Pancreas (tissue), 10 donors: Measurements from ENCODE around the gene ARHGAP20. TPM values are rescaled to one million over a fixed set of nuclear protein-coding genes. Genes with fewer than 3 reads are reported as not detected.

ENCODE experiments used
- ATAC-seq, 4 donors: fragments of 200-7000 bp; cut with Tn5 transposase; one replicate each; pipeline versions ENCODE4 v1.8.0 to v1.9.1; 2020; ENCODE audit warnings: mild to moderate bottlenecking in 4 of 4, moderate library complexity in 4 of 4
- DNase-seq, 6 donors: peaks; one replicate each; pipeline ENCODE4 v3.0.0-alpha.2; 2020
- FAIRE-seq: peaks from 2 replicates; lab custom pipeline; 2012; peaks lifted over from hg19 to GRCh38; lab: Jason Lieb, UNC
- H3K27ac ChIP-seq, 4 donors: fragments of 200-600 bp; sonication (generic); 1 replicate in 3 of 4; 2 replicates in 1 of 4; pipeline versions ENCODE4 v1.5.0 to v1.8.0; 2020
- H3K27me3 ChIP-seq, 4 donors: fragments of 200-600 bp; one replicate each; pipeline ENCODE4 v1.8.0; 2021
- H3K36me3 ChIP-seq, 3 donors: fragments of 200-600 bp; sonication (generic) in 1 of 3; one replicate each; pipeline versions ENCODE4 v1.5.0 to v1.8.0; 2020 to 2021
- H3K4me1 ChIP-seq, 3 donors: fragments of 200-600 bp; one replicate each; pipeline ENCODE4 v1.8.0; 2021
- H3K4me3 ChIP-seq, 4 donors: fragments of 200-600 bp; sonication (generic) in 2 of 4; one replicate each; pipeline versions ENCODE4 v1.5.0 to v1.8.0; 2020 to 2021
- H3K9me3 ChIP-seq, 4 donors: fragments of 200-600 bp; one replicate each; pipeline ENCODE4 v1.8.0; 2021
- CTCF ChIP-seq, 4 donors: fragments of 200-600 bp; sonication (generic) in 3 of 4; IDR thresholded peaks; one replicate each; pipeline versions ENCODE4 v1.5.0 to v1.8.0; 2021; ENCODE audit warnings: antibody characterized with exemption in 4 of 4
- WGBS, 2 donors: extraction: QIAGEN DNeasy Blood & Tissue Kit; methylation state at CpG; one replicate each; pipeline ENCODE4 v1.1.7; 2013; 5-methylcytosine and 5-hydroxymethylcytosine counted together
- intact Hi-C, 3 donors: fragments of 100-400 bp; cut with DNase I; formaldehyde crosslinking; loops; one replicate each; pipeline versions ENCODE4 v1.11.1 to v1.14.2; 2022
- polyA plus RNA-seq, 2 donors: library from polyadenylated mRNA; stranded (reverse); fragments of 200-250 nt; gene quantifications; one replicate each; pipeline ENCODE4 v1.2.3, GENCODE V29; 2013
- total RNA-seq, 6 donors: library from RNA; stranded (reverse); fragmentation: NEBNext Ultra II Directional in 4 of 6; extraction: Animal tissue kit (Norgen Biotek cat#: 25700) in 4 of 6; gene quantifications; one replicate each; pipeline versions ENCODE4 v1.2.1 to v1.2.4, GENCODE V29; 2021 to 2023
- donor health status: healthy with polysubstance abuse.
- donor health status: DM: no; HTN: no; CAD: no; lungs with moderate emphysema.
- donor health status: DM: no; HTN: no; CAD: no.
- donor health status: control.
- donor health status: control.
- donor health status: Bipolar disorder and iron deficiency.
- donor health status: DM: yes; HTN: yes; CAD: no.
- donor health status: DM: no; HTN: no; CAD: no.
- donor health status: DM: no; HTN: no; CAD: no.
- donor health status: DM: yes; HTN: yes; CAD: no.

Gene ARHGAP20
- total RNA-seq (under 1 TPM; 0.06 to 0.61 (median 0.29) TPM), polyA plus RNA-seq (under 1 TPM; 0.05 to 0.23 TPM)

GRCh38 chr11:110711776-110712658 lies at the start of gene ARHGAP20:
Gene ARHGAP20, minus strand, starts transcription at chr11:110712437. Its CDS starts 206 bp downstream, at chr11:110712231.
- Histone ChIP-seq H3K4me1 (peaks cover 0 to 12% (median 5%) of the 10 kb centered on the region in 3 donors), H3K4me3 (peak within 1 kb of the TSS; percentile 20 to 58 (median 46)), H3K27ac (no peak within 1 kb of the TSS), H3K9me3 (no peaks in the 10 kb centered on the region), H3K27me3 (peaks cover 0 to 19% (median 6%) of the 10 kb centered on the region in 4 donors), H3K36me3 (no peaks in the 10 kb centered on the region)
- FAIRE-seq (no peak), ATAC-seq (peak; percentile 87 to 93 (median 91)), DNase-seq (peak; percentile 26 to 82 (median 54))
- WGBS, 2 donors: 1% methylated on average over 63 to 109 of the region's 109 CpGs
- TF ChIP-seq CTCF (IDR thresholded peaks at IDR 0.05): no peak
- intact Hi-C loops: no loop called here

GRCh38 chr11:110761991-110762390 lies 49.8 kb upstream of the ARHGAP20 start:
- intact Hi-C loops: no loop called here
- Histone ChIP-seq H3K27me3 (no peaks in the 10 kb centered on the region), H3K36me3 (no peaks in the 10 kb centered on the region), H3K4me1 (peaks cover 7 to 9% (median 8%) of the 10 kb centered on the region in 3 donors), H3K27ac (no peak overlapping the region), H3K9me3 (no peaks in the 10 kb centered on the region), H3K4me3 (no peak overlapping the region)
- no peak for ATAC-seq
- WGBS, 2 donors: 6 to 7% methylated on average over 1 of the region's 1 CpG
- no peak for DNase-seq
- no peak for TF ChIP-seq CTCF (IDR thresholded peaks at IDR 0.05)
- no peak for FAIRE-seq

- no peaks in the 10 kb centered on the region for H3K36me3 ChIP-seq
- 86 to 92% methylated on average over 2 of the region's 2 CpGs for WGBS, 2 donors
- FAIRE-seq: no peak
- no peak overlapping the region for H3K4me3 ChIP-seq
- no peak for ATAC-seq
- no peak for TF ChIP-seq CTCF (IDR thresholded peaks at IDR 0.05)
- no peaks in the 10 kb centered on the region for H3K9me3 ChIP-seq
- intact Hi-C loops: no loop called here
- peaks cover 7 to 9% (median 8%) of the 10 kb centered on the region in 3 donors for H3K4me1 ChIP-seq
- no peak for DNase-seq
- no peaks in the 10 kb centered on the region for H3K27me3 ChIP-seq
- H3K27ac ChIP-seq: no peak overlapping the region
These were observed 48.9 kb upstream of the ARHGAP20 start for GRCh38 chr11:110761131-110761530.

GRCh38 chr11:110759972-110760381 lies 47.7 kb upstream of the ARHGAP20 start:
- Histone ChIP-seq H3K4me3 (no peak overlapping the region), H3K36me3 (no peaks in the 10 kb centered on the region), H3K27me3 (no peaks in the 10 kb centered on the region), H3K9me3 (no peaks in the 10 kb centered on the region), H3K27ac (no peak overlapping the region), H3K4me1 (peaks cover 7 to 9% (median 8%) of the 10 kb centered on the region in 3 donors)
- WGBS, 2 donors: 18 to 23% methylated on average over 3 of the region's 3 CpGs
- intact Hi-C loops: no loop called here
- ATAC-seq: peak in 3 of 4 donors; percentile 25 to 68 (median 45)
- FAIRE-seq: no peak
- no peak for DNase-seq
- TF ChIP-seq CTCF (IDR thresholded peaks at IDR 0.05): no peak
